Stimulated activated CD4-positive, alpha-beta T cell treated with anti-CD3 and anti-CD28 coated beads, Interleukin-1b, Interleukin-23, amount 100 ng/mL, for 1 hour (primary cell): ENCODE results near the gene TMEM120A.

Source experiments
- DNase-seq, 2 donors: peaks; one replicate each; pipeline ENCODE4 v3.0.0-alpha.2; 2020; ENCODE audit warnings: low read depth in 2 of 2

Gene TMEM120A

DNA sequence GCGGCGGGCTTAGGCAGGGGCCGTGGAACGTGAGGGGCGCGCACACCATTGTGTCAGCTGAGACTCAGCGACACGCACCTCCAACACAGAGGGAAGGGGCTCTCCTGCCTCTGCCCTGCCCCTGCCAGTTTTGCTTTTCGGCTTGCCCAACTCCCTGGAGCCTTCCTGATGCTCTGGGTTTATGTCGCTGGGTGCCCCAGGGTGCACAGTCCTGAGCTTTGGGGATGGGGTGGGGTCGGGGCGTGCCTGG lies 13.3 kb downstream of the TMEM120A start:
- no peak for DNase-seq

DNA sequence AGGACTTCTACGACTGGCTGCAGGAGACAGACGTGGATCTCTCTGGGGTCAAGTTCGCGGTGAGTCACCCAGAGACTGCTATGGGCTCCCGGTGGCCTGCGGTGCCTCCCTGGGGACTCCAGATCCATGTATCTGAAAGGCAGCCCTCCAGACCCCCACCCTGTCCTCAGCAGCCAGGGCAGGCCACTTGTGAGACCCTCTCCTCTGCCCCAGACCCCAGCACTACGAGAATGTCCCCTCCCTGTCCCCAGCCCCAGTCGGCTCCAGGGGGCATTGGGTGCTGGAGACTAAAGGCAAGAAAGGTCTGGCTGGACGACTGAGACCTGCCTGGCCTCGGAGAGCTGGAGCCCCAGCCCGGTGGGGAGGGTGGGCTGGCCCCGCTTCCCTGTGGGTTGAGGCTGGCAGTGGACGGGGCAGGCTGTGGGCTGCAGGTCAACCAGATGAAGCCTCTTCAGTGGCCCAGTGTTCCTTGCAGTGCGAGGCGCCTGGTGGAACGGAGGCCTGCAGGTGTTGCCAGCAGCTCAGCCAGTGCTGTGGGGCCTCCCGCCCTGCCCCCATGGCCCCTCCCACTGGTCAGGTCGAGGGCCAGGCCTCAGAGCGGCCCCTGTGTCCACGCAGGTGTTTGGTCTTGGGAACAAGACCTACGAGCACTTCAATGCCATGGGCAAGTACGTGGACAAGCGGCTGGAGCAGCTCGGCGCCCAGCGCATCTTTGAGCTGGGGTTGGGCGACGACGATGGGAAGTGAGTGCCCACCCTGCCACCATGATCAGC lies 13.8 kb downstream of the TMEM120A start:
- no peak for DNase-seq

DNA sequence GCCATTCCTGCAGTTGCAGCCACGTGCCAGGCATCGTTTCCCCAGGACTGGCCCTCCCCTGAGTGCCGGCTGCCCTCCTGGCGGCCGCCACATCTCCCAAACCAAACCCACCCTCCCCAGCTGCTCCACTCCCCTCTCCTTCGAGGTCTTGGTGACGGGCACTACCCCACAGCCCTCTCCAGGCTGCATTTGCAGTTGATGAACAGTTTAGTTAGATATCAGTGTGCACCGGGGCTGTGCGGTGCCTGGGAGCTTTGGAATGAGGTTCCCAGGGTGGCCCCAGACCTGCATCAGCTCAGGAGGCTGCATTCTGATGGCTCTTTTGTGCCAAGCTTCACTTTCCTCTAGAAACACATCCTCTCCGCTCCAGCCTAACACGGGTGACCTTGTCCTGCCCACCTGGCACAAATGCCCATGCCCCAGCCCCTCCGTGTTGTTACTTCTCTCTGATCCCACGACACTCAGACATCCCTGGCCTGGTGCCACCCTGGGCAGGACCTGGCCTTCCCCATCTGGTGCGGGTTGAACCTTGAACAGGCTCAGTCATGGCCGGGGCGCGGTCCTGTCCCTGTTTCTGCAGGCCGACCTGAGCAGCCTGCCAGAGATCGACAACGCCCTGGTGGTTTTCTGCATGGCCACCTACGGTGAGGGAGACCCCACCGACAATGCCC lies 14.5 kb downstream of the TMEM120A start:
- DNase-seq = no peak

DNA sequence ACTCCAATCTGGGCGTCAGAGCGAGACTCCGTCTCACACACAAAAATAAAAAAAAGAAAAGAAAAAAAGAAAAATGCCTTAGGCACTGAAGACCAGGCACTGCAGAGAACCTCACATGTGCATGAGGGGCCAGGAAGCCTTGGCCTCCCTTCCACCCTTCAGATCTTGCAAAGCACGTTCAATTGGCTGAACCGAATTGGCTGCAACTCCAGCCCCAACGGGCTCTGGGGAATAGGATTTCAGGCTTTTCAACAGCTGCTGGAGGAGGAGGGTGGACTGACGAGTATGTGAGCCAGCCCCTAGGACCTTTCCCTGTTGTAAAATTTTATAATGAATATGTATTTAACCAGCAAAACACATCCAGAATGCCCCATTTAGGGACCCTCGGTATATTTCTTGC lies 16.7 kb downstream of the TMEM120A start:
- no peak for DNase-seq

DNA sequence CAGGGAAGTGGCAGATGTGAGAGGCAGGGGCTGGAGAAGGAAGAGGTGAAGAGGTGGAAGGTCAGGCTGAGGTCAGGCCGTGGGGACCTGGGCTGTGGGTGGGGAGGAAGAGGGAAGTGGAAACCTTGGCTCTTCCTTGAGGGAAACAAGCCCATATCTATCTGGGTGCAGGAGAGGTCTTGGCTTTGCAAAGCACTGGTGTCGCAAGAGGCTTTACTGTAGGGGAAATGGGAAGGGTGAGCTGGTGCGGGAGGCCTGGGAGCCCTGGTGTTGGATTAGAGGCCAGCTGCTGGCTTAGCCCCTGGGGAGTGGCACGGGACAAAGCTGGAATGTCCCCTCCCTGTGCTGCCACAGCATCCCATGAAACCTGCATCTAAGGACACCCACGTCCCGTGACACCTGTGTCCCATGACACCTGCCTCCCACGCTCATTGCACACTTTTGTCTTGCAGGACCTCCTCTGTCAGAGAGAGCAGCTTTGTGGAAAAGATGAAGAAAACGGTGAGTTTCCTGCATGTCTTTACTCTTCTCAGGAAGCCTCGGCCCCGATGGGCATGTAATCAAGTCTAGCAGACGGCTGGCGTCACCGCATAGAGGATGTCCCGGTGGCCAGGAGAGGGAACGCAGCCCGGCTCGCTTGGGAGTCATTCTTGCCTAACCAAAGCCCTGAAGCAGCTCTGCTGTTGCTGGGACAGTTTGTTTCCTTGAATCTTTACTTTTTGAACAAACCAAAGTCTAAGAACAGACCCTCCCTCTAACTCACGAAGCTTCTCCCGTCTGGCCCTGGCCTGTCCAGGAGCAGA lies 22.2 kb downstream of the TMEM120A start:
- no peak for DNase-seq

DNA sequence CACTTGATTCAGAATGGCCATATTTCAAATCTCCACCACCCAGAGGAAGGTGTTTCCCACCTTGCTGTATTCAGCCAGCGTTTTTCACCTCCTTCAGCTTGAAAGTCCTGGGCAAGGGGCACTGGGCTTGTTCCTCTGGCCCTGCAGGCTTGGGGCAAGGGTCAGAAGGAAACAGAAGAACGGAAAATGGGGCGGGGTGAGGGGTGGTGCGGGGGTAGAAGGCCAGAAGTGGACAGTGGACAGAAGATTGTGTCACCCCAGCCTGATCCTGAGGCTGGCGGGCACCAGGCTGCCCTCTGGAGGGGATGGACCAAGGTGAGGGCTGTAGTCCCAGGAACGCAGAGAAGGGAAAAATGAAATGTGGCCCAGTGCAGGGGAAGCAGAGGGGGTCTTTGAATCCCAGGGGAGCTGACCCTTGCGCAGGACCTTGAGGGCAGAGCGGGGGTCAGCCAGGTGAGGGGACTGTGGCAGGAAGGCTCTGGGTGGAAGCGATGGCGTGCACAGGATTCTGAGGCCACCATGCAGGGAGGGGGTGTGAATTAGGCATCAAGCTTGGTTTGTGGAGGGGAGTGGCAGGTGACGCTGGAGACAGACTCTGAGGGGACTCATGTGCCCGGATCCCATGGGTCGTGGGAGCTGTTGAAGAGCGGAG lies 23.0 kb downstream of the TMEM120A start:
- no peak for DNase-seq

DNA sequence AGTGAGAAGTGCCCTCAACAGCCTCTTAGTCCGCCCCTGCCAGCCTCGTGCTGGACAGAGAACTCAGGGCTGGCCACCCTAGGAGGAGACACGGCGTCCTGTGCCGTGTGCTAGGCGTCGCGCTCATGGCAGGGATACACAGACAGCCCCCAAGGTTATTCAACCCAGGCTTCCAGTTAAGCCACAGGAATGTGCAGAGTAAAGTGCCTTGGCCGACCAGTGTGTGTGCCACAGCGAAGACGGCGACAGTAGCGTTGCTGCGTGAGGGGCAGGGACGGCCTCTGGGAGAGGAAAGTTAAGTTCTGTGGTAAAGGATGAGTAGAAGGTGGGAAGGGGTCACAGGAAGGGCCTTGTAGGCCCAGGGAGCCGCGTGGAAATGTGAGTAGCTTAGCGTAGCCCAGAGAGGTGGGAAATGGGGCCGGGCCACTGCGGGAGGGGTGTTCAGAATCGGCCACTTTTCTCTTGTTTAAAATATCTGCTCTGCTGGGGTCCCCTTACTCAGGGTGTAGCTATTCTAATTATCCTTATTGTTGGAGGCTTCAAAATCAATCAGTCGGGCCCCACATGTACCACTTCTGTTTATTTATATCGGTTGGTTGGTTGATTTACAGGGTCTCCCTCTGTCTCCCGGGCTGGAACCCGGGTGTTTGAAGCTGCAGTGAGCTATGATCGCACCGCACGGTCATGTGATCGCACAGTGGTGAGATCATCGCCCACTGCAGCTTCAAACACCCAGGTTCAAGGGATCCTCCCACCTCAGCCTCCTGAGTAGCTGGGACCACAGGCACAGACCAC lies 24.5 kb downstream of the TMEM120A start:
- no peak for DNase-seq

DNA sequence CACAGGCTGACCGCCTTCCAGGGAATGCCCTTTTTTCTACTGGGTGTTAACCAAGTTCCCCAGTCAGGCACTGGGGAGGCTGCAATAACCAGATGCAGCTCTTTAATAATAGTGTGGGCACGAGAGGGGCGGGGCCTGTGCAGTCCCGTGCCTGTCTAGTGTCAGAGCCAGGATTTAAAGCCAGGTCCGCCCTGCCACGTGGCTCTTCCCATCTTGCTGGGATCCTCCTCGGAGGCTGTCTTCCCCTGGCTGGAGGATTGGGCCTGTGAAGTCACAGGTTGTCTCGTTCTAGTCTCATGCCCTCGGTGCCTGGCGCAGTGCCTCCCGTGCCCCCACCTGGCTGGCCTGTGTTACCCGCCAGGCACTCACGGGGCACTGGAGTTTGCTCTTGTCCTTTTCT lies 25.2 kb downstream of the TMEM120A start:
- DNase-seq = no peak

DNA sequence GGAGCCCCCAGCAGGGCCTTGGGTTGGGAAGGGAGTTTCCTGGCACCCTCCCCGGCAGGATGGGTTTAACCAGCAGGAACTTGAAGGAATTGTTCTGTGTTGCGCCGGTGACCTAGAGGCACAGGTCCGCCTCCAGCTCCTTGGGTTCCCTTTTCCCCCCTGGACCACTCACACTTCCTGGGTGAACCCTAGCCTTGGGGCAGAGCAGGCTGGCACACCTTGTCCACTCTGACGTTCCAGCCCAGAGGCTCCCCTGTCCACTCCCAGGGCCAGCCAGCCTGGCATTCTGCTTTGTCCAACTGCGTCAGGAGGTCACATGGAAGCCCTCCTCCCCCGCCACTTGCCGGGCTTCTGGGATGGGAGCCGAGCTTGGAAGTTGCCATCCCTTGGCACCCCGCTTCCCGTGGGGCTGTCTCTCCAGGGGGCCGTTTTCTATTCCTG lies 25.8 kb downstream of the TMEM120A start:
- DNase-seq = no peak

DNA sequence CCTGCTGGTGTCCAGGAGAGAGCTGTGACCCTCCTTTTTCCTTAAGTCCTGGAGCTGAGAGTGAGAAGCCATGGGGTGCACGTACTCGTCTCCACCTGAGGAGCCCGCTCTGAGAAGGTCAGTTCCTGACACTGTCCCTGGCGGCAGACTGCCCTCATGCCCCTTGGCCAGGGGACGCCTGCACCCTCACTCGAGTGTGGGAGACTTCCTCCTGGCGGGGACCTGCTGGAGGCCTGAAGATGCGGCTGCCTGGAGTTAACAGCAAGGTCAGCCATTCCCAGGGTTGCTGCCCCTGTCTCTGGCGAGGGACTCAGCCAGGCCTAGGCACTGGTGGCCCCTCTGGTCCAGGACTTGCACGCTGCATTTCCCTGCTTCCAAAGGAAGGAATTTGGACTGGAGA lies 26.4 kb downstream of the TMEM120A start:
- DNase-seq = no peak

DNA sequence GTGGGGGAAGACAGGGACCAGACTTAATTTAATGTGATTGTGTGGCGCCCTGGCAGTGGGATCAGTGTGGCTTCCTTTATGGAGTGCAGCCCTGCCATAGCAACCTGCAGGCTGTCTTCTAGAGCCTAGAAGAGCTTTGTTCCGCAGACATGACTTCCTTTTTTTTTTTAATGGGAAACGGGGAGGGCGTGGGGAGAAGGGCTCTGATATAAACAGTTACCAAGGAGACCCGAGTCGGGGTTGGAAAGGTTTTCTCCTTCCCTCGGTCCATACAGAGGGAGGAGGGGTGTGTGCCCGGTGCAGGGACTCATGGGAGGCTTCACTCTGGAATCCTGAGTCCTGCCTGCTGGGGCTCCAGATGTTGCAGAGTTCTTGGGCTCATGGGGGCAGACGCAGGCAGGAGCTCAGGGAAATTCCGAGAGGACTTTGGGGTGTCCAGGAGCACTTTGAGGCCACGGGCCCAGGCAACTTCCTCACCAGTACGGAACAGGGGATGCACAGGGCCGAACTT lies 26.9 kb downstream of the TMEM120A start:
- DNase-seq = no peak

DNA sequence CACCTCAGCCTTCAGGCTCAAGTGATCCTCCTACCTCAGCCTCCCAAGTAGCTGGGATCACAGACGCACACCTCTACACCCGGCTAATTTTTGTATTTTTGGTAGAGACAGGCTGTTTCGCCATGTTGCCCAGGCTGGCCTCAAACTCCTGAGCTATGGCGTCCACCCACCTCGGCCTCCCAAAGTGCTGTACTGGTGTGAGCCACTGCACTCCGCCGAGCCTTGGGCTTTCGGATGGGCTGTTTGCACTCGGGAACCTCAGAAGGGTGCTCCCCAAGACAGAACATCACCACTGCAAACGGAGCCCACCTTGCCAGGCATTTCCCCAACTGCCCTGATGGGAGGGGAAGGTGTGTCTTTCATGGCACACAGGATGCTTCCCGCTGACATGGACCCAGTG lies 27.3 kb downstream of the TMEM120A start:
- DNase-seq = no peak

DNA sequence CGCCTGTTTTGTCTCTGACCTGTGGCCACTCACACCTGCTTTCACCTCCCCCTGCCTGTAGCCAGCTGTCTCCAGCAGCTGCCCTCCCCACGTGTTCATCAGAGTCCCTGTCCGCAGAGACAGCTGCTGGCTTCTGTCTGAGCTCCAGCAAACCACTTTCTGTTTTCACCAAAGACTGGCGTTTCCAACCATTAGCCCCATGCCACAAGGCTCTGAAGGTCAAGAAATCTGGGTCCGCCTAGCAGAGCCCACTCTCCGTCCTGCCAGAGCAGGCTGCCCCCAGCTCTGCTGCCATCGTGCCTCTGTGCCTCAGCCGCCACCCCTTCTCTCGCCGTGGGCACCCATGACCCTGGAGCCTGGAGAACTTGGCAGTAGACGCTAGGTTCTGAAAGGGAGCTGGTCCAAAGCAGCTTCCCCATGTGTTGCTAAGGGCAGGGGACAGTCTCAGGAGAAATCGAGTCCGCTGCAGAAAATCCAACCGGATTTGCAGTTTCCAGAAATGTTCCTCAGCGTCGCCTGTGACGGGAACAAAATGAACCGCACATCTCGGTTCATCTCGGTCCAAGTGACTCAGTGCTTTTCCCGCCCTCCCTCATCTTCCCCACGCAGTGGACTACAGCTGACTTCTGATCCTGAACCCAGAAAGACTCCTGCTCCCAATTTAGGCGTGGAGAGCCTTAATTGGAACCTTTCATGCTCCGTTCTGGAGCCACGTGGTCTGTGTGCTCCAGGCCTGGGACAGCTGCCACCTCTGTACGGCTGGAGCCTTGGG lies 28.0 kb downstream of the TMEM120A start:
- no peak for DNase-seq

DNA sequence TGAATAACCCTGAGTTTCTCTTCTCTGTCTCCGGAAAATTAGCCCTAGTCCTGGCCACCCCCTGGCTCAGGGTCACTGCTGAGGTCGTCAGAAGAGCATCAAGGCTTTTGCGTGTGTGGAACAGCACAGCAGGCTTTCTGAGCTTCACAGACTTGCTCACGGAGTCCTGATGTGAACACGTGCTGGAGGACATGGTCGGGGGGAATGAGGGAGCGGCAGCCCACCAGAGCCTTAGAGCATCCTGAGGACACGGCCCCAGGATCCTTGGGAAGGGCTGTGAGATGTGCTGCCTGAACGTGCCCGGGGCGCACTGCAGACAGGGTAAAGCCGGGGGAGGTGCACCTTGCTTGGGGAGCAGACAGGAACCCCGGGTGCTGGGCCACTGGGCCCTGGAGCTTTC lies 28.8 kb downstream of the TMEM120A start:
- DNase-seq = no peak

DNA sequence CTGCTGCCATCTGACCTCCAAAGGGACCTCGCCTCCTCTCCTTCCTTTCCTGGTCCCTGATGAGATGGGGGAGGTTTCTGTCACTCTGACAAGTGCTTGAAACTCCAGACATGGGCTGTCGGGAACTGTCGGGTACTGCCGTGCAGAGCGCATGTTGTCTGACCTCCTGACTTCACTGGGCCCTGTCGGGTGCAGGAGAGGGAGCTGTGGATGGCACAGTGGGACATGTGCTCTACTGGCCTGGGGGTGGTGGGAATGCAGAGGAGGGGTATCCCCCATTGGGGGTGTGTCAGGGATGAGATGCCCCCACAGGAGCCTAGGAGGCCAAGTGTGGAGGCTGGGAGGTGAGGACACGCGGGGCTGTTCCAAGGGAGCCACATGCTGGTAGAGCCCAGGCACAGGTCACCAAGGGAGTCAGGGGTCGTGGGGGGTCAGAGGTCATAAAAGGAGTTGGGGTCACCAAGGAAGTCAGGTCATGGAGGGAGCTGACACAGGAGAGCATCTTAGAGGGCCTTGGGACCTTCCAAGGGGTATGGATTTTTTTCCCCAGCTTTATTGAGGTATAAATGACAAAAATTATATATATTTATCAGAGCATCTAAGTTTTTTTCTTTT lies 30.9 kb downstream of the TMEM120A start:
- no peak for DNase-seq

DNA sequence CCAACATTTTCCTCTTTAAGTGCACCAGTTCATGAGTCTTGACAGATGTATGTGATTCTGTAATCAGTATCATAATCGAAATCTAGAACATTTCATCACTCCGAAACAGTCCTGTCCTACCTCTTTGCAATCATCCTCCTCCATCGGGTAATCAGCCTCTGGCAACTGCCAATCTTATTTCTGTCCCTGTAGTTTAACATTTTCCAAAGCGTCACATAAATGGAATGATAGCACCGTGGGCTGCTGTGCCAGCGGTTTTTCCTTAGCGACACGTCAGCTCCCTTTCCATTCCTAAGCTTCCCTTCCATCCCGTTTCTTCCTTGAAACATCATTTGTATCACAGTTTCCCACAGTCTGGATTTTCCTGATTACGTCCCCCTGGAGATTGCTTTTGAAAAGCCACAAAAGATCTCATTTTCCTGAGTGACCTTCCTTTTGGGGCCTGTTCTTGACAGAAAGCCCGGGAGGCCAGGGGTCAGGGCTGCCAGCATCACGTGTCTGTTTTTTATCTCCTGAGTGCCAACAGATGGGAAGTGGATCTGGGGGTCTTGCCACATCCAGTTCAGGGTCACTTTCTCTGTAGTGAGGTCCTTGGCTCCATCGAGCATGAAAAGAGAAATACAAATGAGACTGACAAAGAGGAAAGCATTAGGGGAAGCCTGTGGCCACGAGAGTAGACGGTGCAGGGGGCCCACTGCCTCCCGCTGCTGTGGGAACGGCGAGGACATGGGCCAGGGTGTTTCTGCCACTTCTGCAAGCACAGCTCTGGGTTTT lies 31.6 kb downstream of the TMEM120A start:
- no peak for DNase-seq

DNA sequence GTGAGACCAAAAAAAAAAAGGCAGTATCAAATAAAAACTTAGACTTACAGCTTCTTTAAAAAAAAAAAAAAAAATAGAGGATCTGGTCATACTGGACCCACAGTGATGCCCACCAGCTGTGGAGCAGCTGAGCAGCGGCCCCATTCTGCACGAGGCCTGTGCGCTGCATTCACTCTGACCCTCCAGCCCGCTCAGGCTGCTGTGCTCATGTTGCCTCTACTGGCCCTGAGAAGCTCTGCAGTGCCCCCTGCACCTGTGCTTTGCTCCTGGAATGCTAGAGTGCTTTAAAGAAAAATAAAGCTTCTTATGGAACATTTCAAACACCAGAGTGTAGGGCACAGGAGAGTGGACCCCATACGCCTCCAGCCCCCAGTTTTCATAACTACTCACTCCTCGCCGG lies 33.2 kb downstream of the TMEM120A start:
- no peak for DNase-seq

DNA sequence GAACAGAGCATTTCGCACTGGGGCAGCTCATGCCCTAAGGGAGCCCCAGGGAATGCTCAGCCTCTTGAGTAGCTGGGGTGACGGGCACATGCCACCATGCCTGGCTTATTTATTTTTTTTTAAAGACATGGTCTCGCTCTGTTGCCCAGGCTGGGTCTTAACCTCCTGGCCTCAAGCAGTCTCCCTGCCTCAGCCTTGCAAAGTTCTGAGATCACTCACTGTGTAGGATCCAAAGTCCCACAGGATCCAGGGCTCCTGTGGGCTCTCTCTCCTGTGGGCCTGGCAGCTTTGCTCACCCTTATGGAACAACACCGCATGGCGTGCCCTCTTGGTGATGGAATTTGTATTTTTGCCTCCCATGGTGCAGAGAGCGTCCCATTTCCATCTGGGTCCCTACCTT lies 34.0 kb downstream of the TMEM120A start:
- DNase-seq = no peak

DNA sequence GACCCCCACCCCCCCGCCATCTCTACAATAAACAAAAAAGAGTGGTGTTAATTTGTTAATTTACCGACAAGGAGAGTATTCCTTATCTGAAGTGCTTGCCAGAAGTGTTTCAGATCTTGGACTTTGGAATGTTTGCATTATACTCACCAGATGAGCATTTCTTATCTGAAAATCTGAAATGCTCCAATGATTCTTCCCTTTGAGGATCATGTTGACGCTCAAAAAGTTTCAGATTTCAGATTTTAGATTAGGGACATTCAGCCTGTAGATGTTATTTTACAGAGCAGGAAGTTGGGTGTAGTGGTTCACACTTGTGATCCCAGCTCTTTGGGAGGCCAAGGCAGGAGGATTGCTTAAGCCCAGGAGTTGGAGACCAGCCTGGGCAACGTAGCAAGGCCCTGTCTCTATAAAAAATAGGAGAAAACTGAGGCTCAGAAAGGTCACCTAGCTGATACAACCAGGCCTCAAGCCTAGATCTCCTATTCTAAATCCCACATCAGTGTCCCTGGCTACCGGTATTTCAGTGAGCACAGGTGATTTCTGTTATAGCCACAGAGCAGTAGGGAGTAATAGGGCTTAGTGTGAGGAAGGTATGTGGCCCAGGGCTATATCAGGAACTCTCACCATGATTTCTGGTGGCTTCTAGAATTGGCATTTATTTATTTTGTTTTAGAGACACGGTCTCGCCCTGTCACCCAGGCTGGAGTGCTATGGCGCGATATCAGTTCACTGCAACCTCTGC lies 35.4 kb downstream of the TMEM120A start:
- no peak for DNase-seq
